B cell (primary cell): Measurements from ENCODE around the gene TRNP1. TPM values are rescaled to one million over a fixed set of nuclear protein-coding genes. Genes with fewer than 3 reads are reported as not detected.

Source experiments
- ATAC-seq: fragments of 200-7000 bp; cut with Tn5 transposase; one replicate; pipeline ENCODE4 v1.10.0; 2021; ENCODE audit warnings: low read depth, mild to moderate bottlenecking, moderate number of reproducible peaks, moderate library complexity
- CTCF ChIA-PET: fragments of 350-600 bp; sonication (Branson Sonifier 250); formaldehyde crosslinking; loops from one replicate; lab custom pipeline; 2021; ENCODE audit warnings: antibody characterized with exemption, inconsistent platforms; lab: Charles Lee
- POLR2A ChIA-PET: fragments of 350-600 bp; sonication (Branson Sonifier 250); formaldehyde crosslinking; loops from one replicate; lab custom pipeline; 2021; ENCODE audit warnings: antibody characterized with exemption; lab: Charles Lee
- DNase-seq: peaks from one replicate; pipeline ENCODE4 v3.0.0; 2013
- H2AFZ ChIP-seq: 2 replicates; pipeline ENCODE4 v1.6.1; 2012; ENCODE audit warnings: mild to moderate bottlenecking, low read depth, low read length; ENCODE audit not compliant: insufficient read depth, poor library complexity, severe bottlenecking
- H3K27ac ChIP-seq, 2 donors: 1 replicate in 1 of 2; 2 replicates in 1 of 2; pipeline ENCODE4 v1.5.1; 2012 to 2013; ENCODE audit warnings: low read length in 2 of 2, mild to moderate bottlenecking in 2 of 2, moderate library complexity in 1 of 2
- H3K27me3 ChIP-seq, 4 experiments: fragments of 200-600 bp in 1 of 4; sonication (generic) in 1 of 4; replicated peaks in 1 of 4; 1 replicate in 2 of 4; 2 replicates in 2 of 4; pipeline versions ENCODE4 v1.6.1 to v1.7.0; 2013 to 2016; ENCODE audit warnings: low read length in 3 of 4, mild to moderate bottlenecking in 2 of 4, mixed read lengths in 1 of 4, moderate library complexity in 1 of 4; ENCODE audit not compliant: insufficient read depth in 4 of 4, control insufficient read depth in 3 of 4; ENCODE audit errors: control extremely low read depth in 1 of 4
- H3K36me3 ChIP-seq, 2 experiments: replicated peaks in 1 of 2; 1 replicate in 1 of 2; 2 replicates in 1 of 2; pipeline versions ENCODE4 v1.6.1 to v1.7.1; 2013; ENCODE audit warnings: low read length in 1 of 2; ENCODE audit not compliant: insufficient read depth in 2 of 2, control insufficient read depth in 1 of 2; ENCODE audit errors: control extremely low read depth in 1 of 2, extremely low read depth in 1 of 2
- H3K4me1 ChIP-seq, 2 donors: fragments of 200-600 bp in 1 of 2; sonication (generic) in 1 of 2; 1 replicate in 1 of 2; 2 replicates in 1 of 2; pipeline versions ENCODE4 v1.5.1 to v1.6.1; 2013 to 2017; ENCODE audit warnings: low read length in 2 of 2; ENCODE audit not compliant: control insufficient read depth in 2 of 2, insufficient read depth in 2 of 2
- H3K4me2 ChIP-seq: replicated peaks from 2 replicates; pipeline ENCODE3; 2012; ENCODE audit warnings: mild to moderate bottlenecking, low read depth, low read length; ENCODE audit not compliant: poor library complexity, severe bottlenecking
- H3K4me3 ChIP-seq, 5 experiments: fragments of 200-600 bp in 1 of 5; sonication (generic) in 1 of 5; 1 replicate in 3 of 5; 2 replicates in 2 of 5; pipeline versions ENCODE4 v1.5.1 to v1.7.0; 2011 to 2016; ENCODE audit warnings: low read length in 4 of 5, mild to moderate bottlenecking in 4 of 5, low read depth in 2 of 5, control low read depth in 1 of 5, moderate library complexity in 1 of 5; ENCODE audit not compliant: insufficient read depth in 1 of 5; ENCODE audit errors: control extremely low read depth in 1 of 5, extremely low read depth in 1 of 5
- H3K79me2 ChIP-seq: fragments of 200-600 bp; sonication (generic); one replicate; pipeline ENCODE4 v1.6.0; 2016; ENCODE audit warnings: low read length; ENCODE audit not compliant: control insufficient read depth, insufficient read depth
- H3K9ac ChIP-seq: fragments of 200-600 bp; sonication (generic); 2 replicates; pipeline ENCODE4 v1.6.1; 2017; ENCODE audit warnings: mild to moderate bottlenecking, low read length, moderate library complexity
- H3K9me3 ChIP-seq, 3 donors: one replicate each; pipeline versions ENCODE4 v1.6.1 to v1.7.1; 2013; ENCODE audit warnings: low read length in 2 of 3; ENCODE audit not compliant: control insufficient read depth in 2 of 3, insufficient read depth in 1 of 3; ENCODE audit errors: control extremely low read depth in 1 of 3
- H4K20me1 ChIP-seq: 2 replicates; pipeline ENCODE4 v1.6.0; 2012; ENCODE audit warnings: mild to moderate bottlenecking, low read length; ENCODE audit not compliant: insufficient read depth, control insufficient read depth, poor library complexity, severe bottlenecking
- H3K27ac Mint-ChIP-seq: one replicate; pipeline ENCODE4 v1.8.0; 2021; ENCODE audit warnings: mixed read lengths
- H3K27me3 Mint-ChIP-seq: one replicate; pipeline ENCODE4 v1.8.0; 2021; ENCODE audit warnings: mixed read lengths
- H3K4me1 Mint-ChIP-seq: one replicate; pipeline ENCODE4 v1.8.0; 2021; ENCODE audit warnings: mixed read lengths
- H3K4me3 Mint-ChIP-seq: one replicate; pipeline ENCODE4 v1.8.0; 2021; ENCODE audit warnings: mixed read lengths
- H3K9me3 Mint-ChIP-seq: one replicate; pipeline ENCODE4 v1.8.0; 2022; ENCODE audit warnings: mixed read lengths; ENCODE audit not compliant: insufficient read depth
- CTCF ChIP-seq: fragments of 200-600 bp; IDR thresholded peaks from one replicate; pipeline ENCODE4 v1.8.0; 2022; ENCODE audit warnings: antibody characterized with exemption, mild to moderate bottlenecking
- EZH2 ChIP-seq: IDR thresholded peaks from 2 replicates; pipeline ENCODE4 v1.6.1; 2012; ENCODE audit warnings: borderline replicate concordance, low read depth, mild to moderate bottlenecking, moderate library complexity, low read length; ENCODE audit not compliant: insufficient read depth, poor library complexity, severe bottlenecking
- WGBS: methylation state at CpG from one replicate; pipeline ENCODE4 v1.1.5; 2013; ENCODE audit warnings: missing lambda C conversion rate; ENCODE audit not compliant: insufficient coverage; 5-methylcytosine and 5-hydroxymethylcytosine counted together
- intact Hi-C: fragments of 100-400 bp; cut with micrococcal nuclease; formaldehyde crosslinking; loops from one replicate; pipeline ENCODE4 v1.10.0; 2022
- polyA plus RNA-seq: library from polyadenylated mRNA; depleted of rRNA; stranded (reverse); fragments of >200 nt; gene quantifications from 2 replicates; pipeline ENCODE4 v1.2.3, GENCODE V29; 2012
- total RNA-seq, 2 donors: library from RNA; stranded (reverse); fragments of 120-200 nt in 1 of 2; gene quantifications; 1 replicate in 1 of 2; 2 replicates in 1 of 2; pipeline versions ENCODE4 v1.2.3 to v1.2.4, GENCODE V29; 2013 to 2022

The TRNP1 gene
- total and polyA plus RNA-seq, 2 donors (not counting 1 experiment from before 2014, with no cell fraction given): 0.54 to 2.3 TPM

- no peak overlapping the region for H3K4me3 Mint-ChIP-seq
- ChIA-PET CTCF (no interaction called here), POLR2A (no interaction called here)
- Histone ChIP-seq H3K4me1 (no peaks in the 10 kb centered on the region), H3K79me2 (no peaks in the 10 kb centered on the region), H3K9me3 (no peaks in the 10 kb centered on the region), H3K27ac (no peak overlapping the region), H3K27me3 (peaks cover 0 to 7% (median 1%) of the 10 kb centered on the region in 4 experiments), H3K4me2 (no peak overlapping the region), H3K9ac (no peak overlapping the region), H3K4me3 (no peak overlapping the region), H4K20me1 (no peaks in the 10 kb centered on the region), H2AFZ (no peak overlapping the region), H3K36me3 (no peaks in the 10 kb centered on the region)
- intact Hi-C loops: no loop called here
- no peaks in the 10 kb centered on the region for H3K9me3 Mint-ChIP-seq
- no peak for DNase-seq
- H3K27me3 Mint-ChIP-seq: peaks cover 27% of the 10 kb centered on the region
- no peak for ATAC-seq
- no peak for TF ChIP-seq CTCF
- 40% methylated on average over 4 of the region's 5 CpGs for WGBS
- peaks cover 2% of the 10 kb centered on the region for H3K4me1 Mint-ChIP-seq
- H3K27ac Mint-ChIP-seq: no peak overlapping the region
Observed at GRCh38 chr1:26983863-26984262, 9.6 kb upstream of the TRNP1 start.

GRCh38 chr1:26984291-26984690 lies 9.2 kb upstream of the TRNP1 start:
- no peak overlapping the region for H3K4me3 ChIP-seq
- no peak overlapping the region for H3K9ac ChIP-seq
- H3K27me3 Mint-ChIP-seq: peaks cover 27% of the 10 kb centered on the region
- H3K79me2 ChIP-seq: no peaks in the 10 kb centered on the region
- 94% methylated on average over 6 of the region's 8 CpGs for WGBS
- no peaks in the 10 kb centered on the region for H3K36me3 ChIP-seq
- H3K27ac Mint-ChIP-seq: no peak overlapping the region
- intact Hi-C loops: no loop called here
- ChIA-PET CTCF (no interaction called here), POLR2A (no interaction called here)
- no peaks in the 10 kb centered on the region for H3K9me3 ChIP-seq
- H3K4me1 Mint-ChIP-seq: peaks cover 2% of the 10 kb centered on the region
- DNase-seq (no peak), ATAC-seq (no peak)
- H3K4me1 ChIP-seq: no peaks in the 10 kb centered on the region
- H3K9me3 Mint-ChIP-seq: no peaks in the 10 kb centered on the region
- no peak overlapping the region for H3K27ac ChIP-seq
- no peak overlapping the region for H3K4me3 Mint-ChIP-seq
- peaks cover 0 to 7% (median 1%) of the 10 kb centered on the region in 4 experiments for H3K27me3 ChIP-seq
- H4K20me1 ChIP-seq: no peaks in the 10 kb centered on the region
- H2AFZ ChIP-seq: no peak overlapping the region
- H3K4me2 ChIP-seq: no peak overlapping the region
- no peak for TF ChIP-seq EZH2
- TF ChIP-seq CTCF: no peak
